HG02798 (cell line): ENCODE results near the gene PDK1.

Experiments
- ATAC-seq: cut with Tn5 transposase; IDR thresholded peaks from one replicate; pipeline ENCODE4 v1.9.1; 2021; ENCODE audit warnings: mild to moderate bottlenecking; ENCODE audit not compliant: unreplicated experiment, poor library complexity

Gene PDK1

GRCh38 chr2:172634477-172634876, 78.6 kb downstream of the PDK1 start:
- ATAC-seq: no peak

- no peak for ATAC-seq
These were observed 79.7 kb downstream of the PDK1 start for GRCh38 chr2:172635548-172635947.

GRCh38 chr2:172639256-172639655, 83.4 kb downstream of the PDK1 start:
- no peak for ATAC-seq

GRCh38 chr2:172639823-172640222, 83.9 kb downstream of the PDK1 start:
- ATAC-seq: no peak

DNA sequence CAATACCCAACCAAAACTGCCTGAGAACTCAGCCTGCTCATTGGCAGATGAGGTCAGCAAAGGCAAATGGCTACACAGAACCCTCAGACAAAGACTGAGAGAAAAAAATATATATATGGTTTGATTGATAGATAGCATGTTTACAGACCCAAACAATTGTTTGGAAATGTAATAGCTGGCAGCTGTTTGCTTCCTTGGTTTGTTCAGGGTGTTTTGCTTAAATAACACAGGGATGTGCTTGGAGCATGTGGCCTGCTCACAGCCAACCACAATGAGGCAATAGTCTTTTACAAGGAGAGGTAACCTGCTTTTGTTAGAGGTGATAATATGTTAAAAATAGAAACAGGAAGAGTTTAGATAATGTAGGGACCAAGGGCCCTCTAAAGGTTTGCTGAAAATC, 84.5 kb downstream of the PDK1 start:
- ATAC-seq: no peak

- ATAC-seq: no peak
These were observed 86.6 kb downstream of the PDK1 start for GRCh38 chr2:172642301-172643020.

DNA sequence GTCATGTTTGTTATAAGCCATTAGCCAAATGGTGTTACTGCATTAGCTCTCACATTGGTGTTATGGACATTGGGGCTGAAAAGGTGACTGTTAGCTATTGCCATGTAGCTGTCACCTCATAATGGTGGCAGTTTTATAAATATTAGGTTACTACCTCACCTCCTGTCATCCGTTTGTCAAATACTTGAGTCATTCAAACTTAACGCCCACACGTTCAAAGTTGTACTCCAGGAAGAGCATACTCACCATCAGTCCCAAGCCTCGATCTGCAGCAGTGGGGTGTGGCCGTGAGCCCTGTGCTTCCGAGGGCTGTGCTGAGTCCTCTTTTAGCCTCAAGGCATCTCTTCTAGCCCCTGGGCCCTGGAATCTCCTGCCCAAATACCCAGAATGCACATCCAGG, 87.3 kb downstream of the PDK1 start:
- no peak for ATAC-seq

GRCh38 chr2:172647439-172647838, 91.5 kb downstream of the PDK1 start:
- no peak for ATAC-seq

- ATAC-seq: no peak
These were observed 99.4 kb downstream of the PDK1 start for GRCh38 chr2:172655091-172655837.

DNA sequence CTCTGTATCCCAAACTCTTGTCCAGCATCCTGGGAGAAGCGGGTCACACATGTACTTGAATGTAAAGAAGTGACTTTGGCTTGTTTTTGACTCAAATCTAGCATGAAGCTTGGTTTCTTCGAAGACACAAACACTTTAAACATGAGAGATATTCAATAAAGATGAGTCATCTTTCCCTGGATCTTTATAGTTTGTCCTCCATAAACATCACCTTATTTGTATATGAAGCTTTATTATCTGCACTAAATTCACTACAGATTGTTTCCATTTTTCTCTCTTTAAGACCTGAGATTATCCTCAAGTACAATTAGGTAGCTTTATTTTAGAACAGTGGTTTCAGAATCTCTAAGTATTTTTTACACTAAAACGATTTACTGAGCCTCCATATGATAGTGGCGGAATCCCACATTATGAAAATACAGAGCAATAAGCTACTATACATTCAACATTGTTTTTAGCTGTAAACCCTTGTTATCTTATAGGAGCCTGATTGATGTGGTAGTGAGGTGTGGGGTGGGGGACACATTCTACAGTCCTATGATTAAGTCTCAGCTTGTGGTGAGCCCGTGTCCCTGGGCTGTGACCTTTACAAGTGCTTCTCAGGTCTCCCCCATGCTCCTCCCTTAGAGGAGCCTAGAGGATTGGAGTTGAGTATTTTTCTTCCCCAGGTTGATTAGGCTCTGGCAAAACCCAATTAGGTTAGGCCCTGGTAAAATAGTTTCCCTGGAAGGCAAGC, 100.1 kb downstream of the PDK1 start:
- ATAC-seq: no peak
